HG02763 (cell line): ENCODE measurements around the gene ZNF491.
"Not testable (repeated sequence)": the region's sequence is repeated elsewhere in the genome, so short reads cannot be mapped to it uniquely, and the experiment has no call there.

Experiments
- ATAC-seq: cut with Tn5 transposase; IDR thresholded peaks from one replicate; pipeline ENCODE4 v1.9.1; 2021; ENCODE audit warnings: mild to moderate bottlenecking, moderate library complexity; ENCODE audit not compliant: unreplicated experiment

Gene ZNF491

GRCh38 chr19:11806354-11807098 lies 8.2 kb downstream of the ZNF491 start:
- no peak for ATAC-seq

GRCh38 chr19:11807099-11807380 lies 8.7 kb downstream of the ZNF491 start:
- ATAC-seq, result no peak

GRCh38 chr19:11813703-11814028 lies 15.3 kb downstream of the ZNF491 start:
- ATAC-seq, result peak; percentile 25

GRCh38 chr19:11814029-11814699 lies 15.8 kb downstream of the ZNF491 start, which contains the start of gene ZNF440:
Gene ZNF440 (plus strand): TSS chr19:11814273. CDS start chr19:11814448, 175 bp downstream.
- ATAC-seq, result peak; percentile 97

GRCh38 chr19:11814700-11815035 lies 16.3 kb downstream of the ZNF491 start:
- ATAC-seq, result no peak

- no peak for ATAC-seq
These were observed 23.3 kb downstream of the ZNF491 start for GRCh38 chr19:11821474-11822109.

DNA sequence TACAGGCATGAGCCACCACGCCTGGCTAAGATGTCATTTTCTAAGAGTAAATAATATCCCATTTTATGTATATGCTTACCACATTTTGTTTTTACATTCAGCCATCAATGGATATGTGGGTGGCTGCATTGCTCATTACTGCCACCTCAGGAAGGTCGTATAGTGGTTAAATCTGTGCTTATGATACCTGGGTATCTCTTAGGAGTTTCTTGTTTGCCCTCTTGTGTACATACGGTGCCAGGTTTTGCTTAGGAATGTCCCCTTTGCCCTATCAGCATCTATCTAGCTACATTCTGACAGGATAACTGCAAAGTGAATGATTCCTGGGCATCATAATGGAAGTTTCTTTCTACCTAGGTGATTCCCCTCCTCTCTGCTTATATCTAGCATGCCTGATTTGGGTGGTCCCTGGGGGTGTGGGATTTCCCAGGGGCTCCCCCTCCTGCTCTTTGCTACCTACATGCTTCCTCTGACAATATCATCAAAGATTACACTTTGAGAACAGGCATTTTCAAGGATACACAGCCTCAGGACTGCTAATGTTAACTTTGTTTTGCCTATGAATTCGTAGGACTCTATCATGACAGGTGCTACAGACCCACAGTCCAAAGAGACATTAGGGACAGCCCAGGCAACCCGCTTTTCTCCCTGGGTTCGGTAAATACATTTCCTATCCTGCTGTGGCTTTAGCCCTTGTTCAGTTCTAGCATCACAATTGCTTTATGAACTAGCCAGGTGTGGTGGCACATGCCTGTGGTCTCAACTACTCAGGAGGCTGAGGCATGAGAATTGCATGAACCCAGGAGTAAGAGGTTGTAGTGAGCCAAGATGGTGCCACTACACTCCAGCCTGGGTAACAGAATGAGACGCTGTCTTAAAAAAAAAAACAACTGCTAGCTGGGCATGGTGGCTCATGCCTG lies 30.9 kb downstream of the ZNF491 start:
- ATAC-seq, result not testable (repeated sequence)

- no peak for ATAC-seq
These were observed 34.1 kb downstream of the ZNF491 start for GRCh38 chr19:11832253-11832912.

DNA sequence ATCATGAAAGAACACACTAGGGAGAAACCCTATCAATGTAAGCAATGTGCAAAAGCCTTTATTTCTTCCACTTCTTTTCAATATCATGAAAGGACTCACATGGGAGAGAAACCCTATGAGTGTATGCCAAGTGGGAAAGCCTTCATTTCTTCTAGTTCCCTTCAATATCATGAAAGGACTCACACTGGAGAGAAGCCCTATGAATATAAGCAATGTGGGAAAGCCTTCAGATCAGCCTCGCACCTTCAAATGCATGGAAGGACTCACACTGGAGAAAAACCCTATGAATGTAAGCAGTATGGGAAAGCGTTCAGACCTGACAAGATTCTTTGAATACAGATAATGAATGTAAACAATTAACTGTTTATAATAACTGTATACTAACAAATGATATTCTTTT lies 35.2 kb downstream of the ZNF491 start:
- no peak for ATAC-seq

DNA sequence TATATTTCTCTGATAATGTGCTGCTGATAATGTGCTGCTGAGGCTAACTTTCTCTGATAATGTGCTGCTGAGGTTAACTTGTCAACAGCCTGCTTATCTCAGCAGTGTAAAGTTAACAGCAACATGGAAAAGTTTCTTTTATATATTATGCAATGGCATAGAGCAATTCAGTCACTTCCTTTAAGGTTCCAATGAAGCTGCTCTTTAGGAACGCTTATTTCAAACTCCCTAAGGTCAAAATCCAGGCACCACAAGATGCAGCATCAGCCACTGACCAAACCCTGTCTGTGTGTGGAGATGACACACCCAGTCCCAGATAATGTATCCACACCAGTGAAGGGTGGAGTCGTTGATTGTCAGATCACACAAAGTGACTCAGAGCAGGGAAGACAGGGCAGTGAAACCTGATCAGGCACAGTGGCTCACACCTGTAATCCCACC lies 37.3 kb downstream of the ZNF491 start:
- not testable (repeated sequence) for ATAC-seq

DNA sequence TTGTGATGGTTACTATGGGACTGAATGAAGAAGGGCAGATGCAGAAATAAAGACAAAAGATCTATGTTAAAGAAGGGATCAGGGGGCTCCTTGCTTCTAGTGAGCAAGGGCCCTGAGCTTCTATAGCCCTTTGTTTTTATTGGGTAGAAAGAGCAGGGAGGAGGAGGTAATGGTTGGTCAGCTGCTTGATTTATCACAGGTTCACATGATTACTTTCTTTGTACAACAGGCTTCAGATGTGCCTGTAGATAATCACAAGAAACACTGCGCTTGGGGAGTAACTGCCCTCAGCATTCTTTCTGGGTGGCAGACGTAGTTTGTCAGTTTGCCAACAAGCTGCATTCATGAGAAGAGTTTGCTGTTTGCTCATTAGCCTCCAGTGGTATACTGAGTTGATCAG lies 45.4 kb downstream of the ZNF491 start:
- ATAC-seq, result no peak

- ATAC-seq, result not testable (repeated sequence)
These were observed 49.3 kb downstream of the ZNF491 start for GRCh38 chr19:11847615-11848014.

DNA sequence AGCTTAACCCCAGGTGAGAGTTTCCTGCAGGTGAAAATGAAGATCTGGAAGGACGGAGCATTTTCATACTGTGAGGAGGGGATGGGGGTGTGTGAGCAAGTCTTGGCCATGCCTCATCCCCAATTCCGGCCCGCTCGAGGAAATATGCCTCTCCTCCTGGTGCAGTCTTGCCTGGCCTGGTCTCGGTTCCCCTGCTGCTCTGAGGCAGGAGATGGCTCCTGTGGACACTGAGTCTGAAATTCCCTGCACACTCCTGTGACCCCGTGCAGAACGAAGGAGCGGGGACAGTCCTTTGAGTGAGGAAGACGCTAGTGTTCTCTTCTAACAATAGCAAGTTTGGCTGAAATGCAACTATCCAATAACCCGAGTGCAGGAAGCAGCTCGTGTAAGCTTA lies 49.9 kb downstream of the ZNF491 start:
- no peak for ATAC-seq

GRCh38 chr19:11848594-11849469 lies 50.5 kb downstream of the ZNF491 start, which contains the start of gene ZNF439:
Gene ZNF439 (plus strand): TSS chr19:11848726. CDS start chr19:11848868, 142 bp downstream.
- ATAC-seq, result peak; percentile 84

DNA sequence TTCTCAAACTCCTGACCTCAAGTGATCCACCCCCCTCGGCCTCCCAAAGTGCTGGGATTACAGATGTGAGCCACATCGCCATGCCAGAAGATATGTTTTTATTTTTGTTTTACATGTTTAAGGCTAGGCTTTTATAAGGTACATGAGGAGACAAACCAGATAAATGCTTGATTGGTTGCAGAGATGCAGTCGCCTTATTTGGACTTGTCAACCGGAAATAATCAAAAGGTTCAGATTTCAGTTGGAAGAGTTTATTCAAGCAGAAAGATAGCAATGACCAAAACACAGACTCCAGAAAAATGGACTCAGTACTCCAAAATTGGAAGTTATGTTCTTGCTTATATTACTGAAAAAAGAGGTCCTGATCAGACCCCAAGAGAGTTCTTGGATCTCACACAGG lies 52.0 kb downstream of the ZNF491 start:
- ATAC-seq, result not testable (repeated sequence)

DNA sequence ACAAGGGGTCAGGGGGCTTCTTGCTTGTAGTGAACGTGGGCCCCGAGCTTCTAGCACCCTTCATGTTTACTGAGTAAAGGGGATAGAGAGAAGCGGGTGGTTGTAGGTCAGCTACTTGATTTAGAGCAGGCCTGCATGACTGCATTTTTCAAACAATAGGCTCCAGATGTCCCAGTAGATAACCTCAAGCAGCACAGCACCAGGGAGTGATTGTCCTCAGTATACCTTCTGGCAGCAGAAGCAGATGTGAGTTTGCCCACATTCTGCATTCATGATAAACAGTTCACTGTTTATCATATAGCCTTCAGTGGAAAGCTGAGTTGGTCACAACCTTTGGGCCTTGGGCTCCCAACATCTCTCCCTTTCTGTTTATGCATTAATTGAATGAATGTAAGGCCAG lies 55.0 kb downstream of the ZNF491 start:
- no peak for ATAC-seq

GRCh38 chr19:11856596-11857250 lies 58.4 kb downstream of the ZNF491 start:
- no peak for ATAC-seq
